HS-27A (cell line): ENCODE measurements around the gene WWOX.

Source experiments
- DNase-seq: peaks from one replicate; pipeline ENCODE4 v3.0.0-alpha.2; 2012; ENCODE audit warnings: low read depth, missing footprints

Gene WWOX

GRCh38 chr16:78300469-78300868 is 201.0 kb downstream of the WWOX start:
- DNase-seq, result no peak

- no peak for DNase-seq
Observed at GRCh38 chr16:78303946-78304345, 204.5 kb downstream of the WWOX start.

GRCh38 chr16:78306361-78306760 is 206.9 kb downstream of the WWOX start:
- DNase-seq, result no peak

- no peak for DNase-seq
Observed at GRCh38 chr16:78307824-78308528, 208.5 kb downstream of the WWOX start.

GRCh38 chr16:78309763-78310162 is 210.3 kb downstream of the WWOX start:
- DNase-seq, result no peak

GRCh38 chr16:78310196-78310595 is 210.7 kb downstream of the WWOX start:
- no peak for DNase-seq

GRCh38 chr16:78310990-78311561 is 211.6 kb downstream of the WWOX start:
- DNase-seq, result no peak

- no peak for DNase-seq
Observed at GRCh38 chr16:78311831-78312230, 212.4 kb downstream of the WWOX start.

- no peak for DNase-seq
Observed at GRCh38 chr16:78317564-78318240, 218.2 kb downstream of the WWOX start.

- DNase-seq, result no peak
Observed at GRCh38 chr16:78321620-78322360, 222.3 kb downstream of the WWOX start.

- DNase-seq, result no peak
Observed at GRCh38 chr16:78323315-78323714, 223.9 kb downstream of the WWOX start.

GRCh38 chr16:78324649-78325285 is 225.3 kb downstream of the WWOX start:
- DNase-seq, result no peak

GRCh38 chr16:78325468-78326352 is 226.3 kb downstream of the WWOX start:
- DNase-seq, result no peak

- no peak for DNase-seq
Observed at GRCh38 chr16:78326731-78327130, 227.3 kb downstream of the WWOX start.

- no peak for DNase-seq
Observed at GRCh38 chr16:78331731-78332130, 232.3 kb downstream of the WWOX start.

GRCh38 chr16:78333808-78334207 is 234.4 kb downstream of the WWOX start:
- DNase-seq, result no peak

GRCh38 chr16:78340590-78340989 is 241.1 kb downstream of the WWOX start:
- no peak for DNase-seq

- DNase-seq, result no peak
Observed at GRCh38 chr16:78348068-78348467, 248.6 kb downstream of the WWOX start.

GRCh38 chr16:78348886-78349285 is 249.4 kb downstream of the WWOX start:
- no peak for DNase-seq

- no peak for DNase-seq
Observed at GRCh38 chr16:78352184-78352583, 252.7 kb downstream of the WWOX start.

- DNase-seq, result no peak
Observed at GRCh38 chr16:78353640-78354275, 254.3 kb downstream of the WWOX start.
